ENCODE results near the gene OR5F1.

The OR5F1 gene

GRCh38 chr11:55966391-55966790 is 28.0 kb downstream of the OR5F1 start:
- TF ChIP-seq CTCF (IDR thresholded peaks at IDR 0.05; ENCODE audit: low read depth, low read length): no peak
- no peak for DNase-seq (ENCODE audit: low read depth in 2 of 2)
- H3K4me3 ChIP-seq (replicated peaks in 1 of 2; ENCODE audit: low read depth in 2 of 2, low read length in 2 of 2): no peak overlapping the region

GRCh38 chr11:55956521-55956920 is 37.9 kb downstream of the OR5F1 start:
- no peak overlapping the region for H3K4me3 ChIP-seq (replicated peaks in 1 of 2; ENCODE audit: low read depth in 2 of 2, low read length in 2 of 2)
- TF ChIP-seq CTCF (IDR thresholded peaks at IDR 0.05; ENCODE audit: low read depth, low read length): no peak
- DNase-seq (ENCODE audit: low read depth in 2 of 2): no peak

GRCh38 chr11:55949330-55949729 is 45.1 kb downstream of the OR5F1 start:
- no peak for TF ChIP-seq CTCF (IDR thresholded peaks at IDR 0.05; ENCODE audit: low read depth, low read length)
- no peak overlapping the region for H3K4me3 ChIP-seq (replicated peaks in 1 of 2; ENCODE audit: low read depth in 2 of 2, low read length in 2 of 2)
- no peak for DNase-seq (ENCODE audit: low read depth in 2 of 2)

Measured in cardiac fibroblast (primary cell).